B cell (primary cell): ENCODE results near the gene SPHK1.

Experiments
- EZH2 ChIP-seq: IDR thresholded peaks from 2 replicates; pipeline ENCODE4 v1.6.1; 2012; ENCODE audit warnings: borderline replicate concordance, low read depth, mild to moderate bottlenecking, moderate library complexity, low read length; ENCODE audit not compliant: insufficient read depth, poor library complexity, severe bottlenecking
- TF ChIP-seq, protein P1 (sequence below): fragments of 200-600 bp; IDR thresholded peaks from one replicate; pipeline ENCODE4 v1.8.0; 2022; ENCODE audit warnings: antibody characterized with exemption, mild to moderate bottlenecking

DNA sequence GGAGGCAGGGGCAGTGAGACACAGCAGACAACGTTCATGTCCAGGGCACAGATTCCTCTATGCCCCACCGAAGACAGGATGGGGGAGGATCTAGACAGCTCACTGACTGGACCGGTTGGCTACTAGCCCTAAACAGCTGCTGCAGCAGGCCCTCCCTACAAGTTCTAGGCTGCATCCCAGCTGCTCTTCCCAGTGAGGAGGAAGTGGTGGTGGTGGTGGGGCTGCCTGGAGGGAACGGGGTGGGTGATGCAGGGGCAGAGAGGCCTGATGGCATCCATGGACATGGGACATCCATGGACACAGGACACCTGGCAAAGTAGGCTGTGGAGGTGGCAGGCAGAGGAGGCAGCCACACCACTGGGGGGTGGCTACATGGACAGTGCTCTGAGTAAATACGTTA lies 18.3 kb downstream of the SPHK1 start:
- TF ChIP-seq, protein P1, sequence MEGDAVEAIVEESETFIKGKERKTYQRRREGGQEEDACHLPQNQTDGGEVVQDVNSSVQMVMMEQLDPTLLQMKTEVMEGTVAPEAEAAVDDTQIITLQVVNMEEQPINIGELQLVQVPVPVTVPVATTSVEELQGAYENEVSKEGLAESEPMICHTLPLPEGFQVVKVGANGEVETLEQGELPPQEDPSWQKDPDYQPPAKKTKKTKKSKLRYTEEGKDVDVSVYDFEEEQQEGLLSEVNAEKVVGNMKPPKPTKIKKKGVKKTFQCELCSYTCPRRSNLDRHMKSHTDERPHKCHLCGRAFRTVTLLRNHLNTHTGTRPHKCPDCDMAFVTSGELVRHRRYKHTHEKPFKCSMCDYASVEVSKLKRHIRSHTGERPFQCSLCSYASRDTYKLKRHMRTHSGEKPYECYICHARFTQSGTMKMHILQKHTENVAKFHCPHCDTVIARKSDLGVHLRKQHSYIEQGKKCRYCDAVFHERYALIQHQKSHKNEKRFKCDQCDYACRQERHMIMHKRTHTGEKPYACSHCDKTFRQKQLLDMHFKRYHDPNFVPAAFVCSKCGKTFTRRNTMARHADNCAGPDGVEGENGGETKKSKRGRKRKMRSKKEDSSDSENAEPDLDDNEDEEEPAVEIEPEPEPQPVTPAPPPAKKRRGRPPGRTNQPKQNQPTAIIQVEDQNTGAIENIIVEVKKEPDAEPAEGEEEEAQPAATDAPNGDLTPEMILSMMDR = no peak
- no peak for TF ChIP-seq EZH2
